Ammon's horn (tissue), 1 donor: ENCODE data around the gene TUBA1A.
"Not testable (repeated sequence)": the region's sequence is repeated elsewhere in the genome, so short reads cannot be mapped to it uniquely, and the experiment has no call there.

Source experiments
- DNase-seq: peaks from one replicate; pipeline ENCODE4 v3.0.0-alpha.2; 2016; ENCODE audit warnings: low spot score

Gene TUBA1A

GRCh38 chr12:49200919-49201594, 12.2 kb upstream of the TUBA1A start:
- peak; percentile 58 for DNase-seq

- peak; percentile 86 for DNase-seq
Measured at GRCh38 chr12:49198431-49199155, 9.7 kb upstream of the TUBA1A start.

- DNase-seq: no peak
Measured at GRCh38 chr12:49197256-49197655, 8.4 kb upstream of the TUBA1A start.

- DNase-seq: peak; percentile 45
Measured at GRCh38 chr12:49195736-49196135, 6.9 kb upstream of the TUBA1A start.

- DNase-seq: not testable (repeated sequence)
Measured at GRCh38 chr12:49193746-49194145, 4.9 kb upstream of the TUBA1A start.

- DNase-seq: not testable (repeated sequence)
Measured at GRCh38 chr12:49191498-49191897, 2.6 kb upstream of the TUBA1A start.

GRCh38 chr12:49190974-49191373, 2.1 kb upstream of the TUBA1A start:
- DNase-seq: no peak

- peak; percentile 44 for DNase-seq
Measured at GRCh38 chr12:49189731-49190716, 1.1 kb upstream of the TUBA1A start.

GRCh38 chr12:49188201-49188915, 522 bp downstream of the TUBA1A start:
- DNase-seq: peak; percentile 82

- peak; percentile 98 for DNase-seq
Measured at GRCh38 chr12:49187184-49187583, 1.7 kb downstream of the TUBA1A start.

- not testable (repeated sequence) for DNase-seq
Measured at GRCh38 chr12:49186307-49186706, 2.6 kb downstream of the TUBA1A start.

- DNase-seq: not testable (repeated sequence)
Measured at GRCh38 chr12:49184697-49185096, 4.2 kb downstream of the TUBA1A start.

GRCh38 chr12:49183214-49183950, 5.5 kb downstream of the TUBA1A start:
- DNase-seq: not testable (repeated sequence)

- no peak for DNase-seq
Measured at GRCh38 chr12:49174218-49174617, 14.7 kb downstream of the TUBA1A start.

GRCh38 chr12:49170924-49171323, 18.0 kb downstream of the TUBA1A start:
- DNase-seq: peak; percentile 17

GRCh38 chr12:49165114-49165513, 23.8 kb downstream of the TUBA1A start:
- no peak for DNase-seq

- DNase-seq: not testable (repeated sequence)
Measured at GRCh38 chr12:49161901-49162300, 27.0 kb downstream of the TUBA1A start.

GRCh38 chr12:49161092-49161795, 27.6 kb downstream of the TUBA1A start:
- DNase-seq: no peak

GRCh38 chr12:49160399-49160798, 28.5 kb downstream of the TUBA1A start:
- no peak for DNase-seq

GRCh38 chr12:49154221-49154620, 34.7 kb downstream of the TUBA1A start:
- no peak for DNase-seq
